Esophagus muscularis mucosa (tissue), 3 donors: ENCODE measurements around the gene FOXL2NB.

Source experiments
- CTCF ChIP-seq, 3 experiments: fragments of 200-600 bp in 2 of 3; fragments of 450-650 bp in 1 of 3; sonication (generic) in 2 of 3; IDR thresholded peaks; one replicate each; pipeline ENCODE4 v1.5.1; 2017 to 2019; ENCODE audit warnings: antibody characterized with exemption in 3 of 3, mild to moderate bottlenecking in 2 of 3, moderate library complexity in 1 of 3
- POLR2A ChIP-seq: fragments of 450-650 bp; IDR thresholded peaks from one replicate; pipeline ENCODE4 v1.6.1; 2017; ENCODE audit warnings: antibody characterized with exemption, moderate library complexity, mild to moderate bottlenecking, low read depth
- POLR2AphosphoS5 ChIP-seq, 2 donors: sonication (generic); formaldehyde crosslinking; IDR thresholded peaks; one replicate each; pipeline ENCODE4 v1.6.1; 2017; ENCODE audit warnings: antibody characterized with exemption in 2 of 2

- TF ChIP-seq POLR2A (no peak), CTCF (IDR thresholded peaks at IDR 0.05) (no peak), POLR2AphosphoS5 (IDR thresholded peaks at IDR 0.05) (no peak)
Measured at GRCh38 chr3:138974462-138974861, 27.4 kb downstream of the FOXL2NB start.
